ENCODE data around the gene TUBB4A. TPM values are rescaled to one million over a fixed set of nuclear protein-coding genes. Genes with fewer than 3 reads are reported as not detected.

The TUBB4A gene
- polyA plus RNA-seq, 1 donor from 2014 or later = 17.8 TPM

DNA sequence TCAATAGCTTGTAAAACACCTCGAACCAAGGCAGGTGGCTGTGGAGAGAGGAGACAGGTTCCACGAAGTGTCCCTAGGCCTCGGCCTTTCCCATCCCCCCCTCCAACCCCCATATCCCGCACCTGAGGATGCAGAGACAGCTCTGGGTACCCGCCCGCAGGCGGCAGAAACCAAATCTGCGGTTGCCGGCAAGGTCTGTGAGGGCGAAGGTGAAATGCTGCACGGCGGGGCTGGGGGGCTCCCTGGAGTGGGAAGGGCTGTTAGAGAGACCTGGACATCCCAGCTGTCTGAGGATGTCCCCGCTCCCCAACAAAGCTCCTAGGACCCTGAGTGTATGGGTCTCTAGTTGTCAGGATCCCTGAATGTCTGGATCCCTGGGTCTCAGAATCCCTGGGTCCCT lies 23.3 kb downstream of the TUBB4A start:
- TF ChIP-seq, protein P1, sequence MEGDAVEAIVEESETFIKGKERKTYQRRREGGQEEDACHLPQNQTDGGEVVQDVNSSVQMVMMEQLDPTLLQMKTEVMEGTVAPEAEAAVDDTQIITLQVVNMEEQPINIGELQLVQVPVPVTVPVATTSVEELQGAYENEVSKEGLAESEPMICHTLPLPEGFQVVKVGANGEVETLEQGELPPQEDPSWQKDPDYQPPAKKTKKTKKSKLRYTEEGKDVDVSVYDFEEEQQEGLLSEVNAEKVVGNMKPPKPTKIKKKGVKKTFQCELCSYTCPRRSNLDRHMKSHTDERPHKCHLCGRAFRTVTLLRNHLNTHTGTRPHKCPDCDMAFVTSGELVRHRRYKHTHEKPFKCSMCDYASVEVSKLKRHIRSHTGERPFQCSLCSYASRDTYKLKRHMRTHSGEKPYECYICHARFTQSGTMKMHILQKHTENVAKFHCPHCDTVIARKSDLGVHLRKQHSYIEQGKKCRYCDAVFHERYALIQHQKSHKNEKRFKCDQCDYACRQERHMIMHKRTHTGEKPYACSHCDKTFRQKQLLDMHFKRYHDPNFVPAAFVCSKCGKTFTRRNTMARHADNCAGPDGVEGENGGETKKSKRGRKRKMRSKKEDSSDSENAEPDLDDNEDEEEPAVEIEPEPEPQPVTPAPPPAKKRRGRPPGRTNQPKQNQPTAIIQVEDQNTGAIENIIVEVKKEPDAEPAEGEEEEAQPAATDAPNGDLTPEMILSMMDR (IDR thresholded peaks at IDR 0.05; ENCODE audit: poor library complexity, severe bottlenecking) = no peak
- TF ChIP-seq, protein P2, sequence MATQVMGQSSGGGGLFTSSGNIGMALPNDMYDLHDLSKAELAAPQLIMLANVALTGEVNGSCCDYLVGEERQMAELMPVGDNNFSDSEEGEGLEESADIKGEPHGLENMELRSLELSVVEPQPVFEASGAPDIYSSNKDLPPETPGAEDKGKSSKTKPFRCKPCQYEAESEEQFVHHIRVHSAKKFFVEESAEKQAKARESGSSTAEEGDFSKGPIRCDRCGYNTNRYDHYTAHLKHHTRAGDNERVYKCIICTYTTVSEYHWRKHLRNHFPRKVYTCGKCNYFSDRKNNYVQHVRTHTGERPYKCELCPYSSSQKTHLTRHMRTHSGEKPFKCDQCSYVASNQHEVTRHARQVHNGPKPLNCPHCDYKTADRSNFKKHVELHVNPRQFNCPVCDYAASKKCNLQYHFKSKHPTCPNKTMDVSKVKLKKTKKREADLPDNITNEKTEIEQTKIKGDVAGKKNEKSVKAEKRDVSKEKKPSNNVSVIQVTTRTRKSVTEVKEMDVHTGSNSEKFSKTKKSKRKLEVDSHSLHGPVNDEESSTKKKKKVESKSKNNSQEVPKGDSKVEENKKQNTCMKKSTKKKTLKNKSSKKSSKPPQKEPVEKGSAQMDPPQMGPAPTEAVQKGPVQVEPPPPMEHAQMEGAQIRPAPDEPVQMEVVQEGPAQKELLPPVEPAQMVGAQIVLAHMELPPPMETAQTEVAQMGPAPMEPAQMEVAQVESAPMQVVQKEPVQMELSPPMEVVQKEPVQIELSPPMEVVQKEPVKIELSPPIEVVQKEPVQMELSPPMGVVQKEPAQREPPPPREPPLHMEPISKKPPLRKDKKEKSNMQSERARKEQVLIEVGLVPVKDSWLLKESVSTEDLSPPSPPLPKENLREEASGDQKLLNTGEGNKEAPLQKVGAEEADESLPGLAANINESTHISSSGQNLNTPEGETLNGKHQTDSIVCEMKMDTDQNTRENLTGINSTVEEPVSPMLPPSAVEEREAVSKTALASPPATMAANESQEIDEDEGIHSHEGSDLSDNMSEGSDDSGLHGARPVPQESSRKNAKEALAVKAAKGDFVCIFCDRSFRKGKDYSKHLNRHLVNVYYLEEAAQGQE (IDR thresholded peaks at IDR 0.05; ENCODE audit: borderline replicate concordance) = no peak
- TF ChIP-seq SMC3 (conservative IDR thresholded peaks at IDR 0.05; ENCODE audit: poor library complexity) (no peak), MXI1 (conservative IDR thresholded peaks at IDR 0.05; ENCODE audit: poor library complexity, severe bottlenecking) (no peak)
- no peaks in the 10 kb centered on the region for H3K9me2 ChIP-seq (ENCODE audit: insufficient read depth, low read length)
- H2AFZ ChIP-seq (ENCODE audit: low read depth, low read length) = no peak overlapping the region
- H3K27me3 ChIP-seq (ENCODE audit: insufficient read depth, low read depth, low read length) = peaks cover 17% of the 10 kb centered on the region
- no peak overlapping the region for H3K9ac ChIP-seq (ENCODE audit: low read length)
- H3F3A ChIP-seq (ENCODE audit: insufficient read depth, low read length, poor library complexity, severe bottlenecking) = no peaks in the 10 kb centered on the region
- no peaks in the 10 kb centered on the region for H3K36me3 ChIP-seq (ENCODE audit: insufficient read depth, low read length)
- H3K79me2 ChIP-seq (replicated peaks; ENCODE audit: insufficient read depth, low read length) = no peaks in the 10 kb centered on the region
- no peaks in the 10 kb centered on the region for H4K20me1 ChIP-seq (ENCODE audit: insufficient read depth)
- H3K9me3 ChIP-seq (ENCODE audit: low read length) = no peaks in the 10 kb centered on the region
- H3K4me2 ChIP-seq (ENCODE audit: low read length) = no peak overlapping the region
- H3K4me3 ChIP-seq (ENCODE audit: low read length) = no peak overlapping the region
- H3K27ac ChIP-seq (ENCODE audit: low read length) = no peak overlapping the region

DNA sequence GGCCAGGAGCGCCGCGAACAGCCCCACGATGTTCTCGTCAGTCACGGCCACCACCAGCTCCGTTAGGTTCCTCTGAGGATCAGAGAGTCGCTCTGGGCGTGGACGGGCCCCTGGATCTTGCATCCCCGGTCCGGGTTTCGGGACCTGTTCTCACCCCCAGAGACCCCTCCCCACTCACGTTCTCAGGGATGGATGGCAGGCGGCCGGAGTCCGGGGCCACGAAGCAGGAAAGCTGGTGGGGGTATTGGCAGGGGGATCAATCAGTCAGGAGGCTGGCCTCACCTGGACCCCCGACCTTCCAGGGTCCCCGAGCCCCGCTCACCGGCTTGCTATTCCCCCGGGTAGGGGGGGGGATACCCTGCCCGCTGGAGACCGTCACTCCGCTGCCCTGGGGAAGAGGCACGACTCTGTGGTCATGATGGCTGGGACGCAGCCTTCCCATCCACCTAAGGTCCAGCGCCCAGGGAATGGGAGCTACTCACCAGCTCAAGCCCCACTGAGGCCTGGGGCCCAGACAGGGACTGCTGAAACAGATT lies 25.1 kb downstream of the TUBB4A start:
- no peaks in the 10 kb centered on the region for H3K9me3 ChIP-seq (ENCODE audit: low read length)
- no peaks in the 10 kb centered on the region for H3K79me2 ChIP-seq (replicated peaks; ENCODE audit: insufficient read depth, low read length)
- TF ChIP-seq, protein P2 (IDR thresholded peaks at IDR 0.05; ENCODE audit: borderline replicate concordance) = no peak
- TF ChIP-seq SMC3 (conservative IDR thresholded peaks at IDR 0.05; ENCODE audit: poor library complexity) (no peak), TAF1 (IDR thresholded peaks at IDR 0.05; ENCODE audit: low read depth) (no peak), POLR2AphosphoS5 (IDR thresholded peaks at IDR 0.05) (no peak), RAD21 (conservative IDR thresholded peaks at IDR 0.05) (no peak), EZH2 (IDR thresholded peaks at IDR 0.05; ENCODE audit: borderline replicate concordance, insufficient read depth, low read length, poor library complexity, severe bottlenecking) (no peak), MXI1 (conservative IDR thresholded peaks at IDR 0.05; ENCODE audit: poor library complexity, severe bottlenecking) (no peak), EP300 (conservative IDR thresholded peaks at IDR 0.05; ENCODE audit: poor library complexity, severe bottlenecking) (no peak)
- TF ChIP-seq, protein P1 (IDR thresholded peaks at IDR 0.05; ENCODE audit: poor library complexity, severe bottlenecking) = no peak
- no peak overlapping the region for H3K27ac ChIP-seq (ENCODE audit: low read length)
- H2AFZ ChIP-seq (ENCODE audit: low read depth, low read length) = no peak overlapping the region
- peaks cover 17% of the 10 kb centered on the region for H3K27me3 ChIP-seq (ENCODE audit: insufficient read depth, low read depth, low read length)
- no peaks in the 10 kb centered on the region for H3K9me2 ChIP-seq (ENCODE audit: insufficient read depth, low read length)
- no peak overlapping the region for H3K4me2 ChIP-seq (ENCODE audit: low read length)
- H3K4me3 ChIP-seq (ENCODE audit: low read length) = peak overlapping the region; percentile 62
- no peak overlapping the region for H3K9ac ChIP-seq (ENCODE audit: low read length)
- no peaks in the 10 kb centered on the region for H4K20me1 ChIP-seq (ENCODE audit: insufficient read depth)
- H3K36me3 ChIP-seq (ENCODE audit: insufficient read depth, low read length) = no peaks in the 10 kb centered on the region
- H3F3A ChIP-seq (ENCODE audit: insufficient read depth, low read length, poor library complexity, severe bottlenecking) = no peaks in the 10 kb centered on the region

Data from neural cell (in vitro differentiated cells).